Activated T-helper 2 cell treated with anti-CD3 and anti-CD28 coated beads, Interferon-gamma antibody, Interleukin-2, Interleukin-4, amounts not matched to agents 10 μg/mL and 5 μg/mL and 100 μg/mL, durations not matched to agents 14 hours and 24 hours and 36 hours (primary cell): ENCODE data around the gene CSNK1G1. TPM values are rescaled to one million over a fixed set of nuclear protein-coding genes. Genes with fewer than 3 reads are reported as not detected.

Experiments used
- DNase-seq: peaks from one replicate; pipeline ENCODE4 v3.0.0; 2021; ENCODE audit warnings: low spot score
- H3K27ac Mint-ChIP-seq: one replicate; pipeline ENCODE4 v1.8.0; 2021; ENCODE audit warnings: mixed read lengths
- H3K27me3 Mint-ChIP-seq: one replicate; pipeline ENCODE4 v1.8.0; 2021; ENCODE audit warnings: low read depth, mixed read lengths
- H3K36me3 Mint-ChIP-seq: one replicate; pipeline ENCODE4 v1.8.0; 2021; ENCODE audit warnings: low read depth, mixed read lengths
- H3K4me1 Mint-ChIP-seq: one replicate; pipeline ENCODE4 v1.8.0; 2021; ENCODE audit warnings: low read depth, mixed read lengths
- H3K4me3 Mint-ChIP-seq: one replicate; pipeline ENCODE4 v1.8.0; 2021; ENCODE audit warnings: low read depth, mild to moderate bottlenecking, moderate library complexity, mixed read lengths
- H3K9me3 Mint-ChIP-seq: one replicate; pipeline ENCODE4 v1.8.0; 2021; ENCODE audit warnings: mixed read lengths
- intact Hi-C: fragments of 100-400 bp; cut with micrococcal nuclease; formaldehyde crosslinking; loops from one replicate; pipeline ENCODE4 v1.15.1; 2023
- total RNA-seq: library from RNA; stranded (reverse); gene quantifications from 2 replicates; pipeline ENCODE4 v1.2.3, GENCODE V29; 2022

The CSNK1G1 gene
- total RNA-seq, 1 donor from 2014 or later, result 31.8 TPM

DNA sequence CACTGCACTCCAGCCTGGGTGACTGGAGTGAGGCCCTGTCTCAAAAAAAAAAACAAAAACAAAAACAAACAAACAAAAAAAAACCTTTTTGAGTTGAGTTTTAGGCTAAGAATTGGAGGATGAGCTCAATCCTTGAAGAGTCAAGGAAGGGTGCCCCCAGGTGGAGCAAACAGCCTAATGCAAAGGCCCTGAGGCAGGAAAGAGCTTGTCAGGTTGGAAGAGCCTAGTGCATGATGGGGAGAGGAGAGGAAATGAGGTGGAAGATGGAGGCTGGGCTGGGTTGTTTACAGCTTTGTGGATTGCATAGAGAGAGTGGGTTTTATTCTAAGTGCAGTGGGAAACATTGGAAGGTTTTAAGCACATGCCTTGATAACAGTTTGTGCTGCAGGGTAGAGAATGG, 206.5 kb downstream of the CSNK1G1 start:
- Mint-ChIP-seq H3K27ac (peak overlapping the region; percentile 58), H3K9me3 (no peaks in the 10 kb centered on the region), H3K4me1 (peaks cover 13% of the 10 kb centered on the region), H3K36me3 (peaks cover 5% of the 10 kb centered on the region), H3K27me3 (peaks cover 7% of the 10 kb centered on the region), H3K4me3 (peak overlapping the region; percentile 17)
- intact Hi-C loops, result no loop called here
- DNase-seq, result no peak

DNA sequence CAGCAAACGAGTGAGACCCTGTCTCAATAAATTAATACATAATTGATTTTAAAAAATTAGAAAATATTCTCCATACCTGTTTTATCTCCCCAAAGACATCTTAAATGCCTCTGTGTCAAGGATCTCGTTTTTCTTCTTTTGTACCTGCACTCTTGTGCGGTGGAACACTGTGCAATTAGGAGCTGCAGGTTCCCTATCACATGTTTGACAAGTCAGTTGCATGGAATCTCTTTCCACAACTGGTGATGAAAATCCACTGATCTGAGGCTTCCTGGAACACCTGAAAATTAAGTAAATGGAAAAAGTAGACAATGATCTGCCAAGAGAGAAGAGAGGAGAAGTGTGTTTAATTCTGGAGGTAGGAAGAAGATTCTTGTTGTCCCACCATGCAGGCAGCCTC, 207.4 kb downstream of the CSNK1G1 start:
- intact Hi-C loops, result no loop called here
- Mint-ChIP-seq H3K36me3 (peaks cover 3% of the 10 kb centered on the region), H3K27ac (no peak overlapping the region), H3K4me3 (no peak overlapping the region), H3K4me1 (peaks cover 13% of the 10 kb centered on the region), H3K27me3 (peaks cover 7% of the 10 kb centered on the region), H3K9me3 (no peaks in the 10 kb centered on the region)
- no peak for DNase-seq

GRCh38 chr15:64148168-64148567, 207.8 kb downstream of the CSNK1G1 start:
- intact Hi-C loops, result no loop called here
- DNase-seq, result no peak
- Mint-ChIP-seq H3K9me3 (no peaks in the 10 kb centered on the region), H3K36me3 (no peaks in the 10 kb centered on the region), H3K27me3 (peaks cover 4% of the 10 kb centered on the region), H3K27ac (no peak overlapping the region), H3K4me1 (peaks cover 10% of the 10 kb centered on the region), H3K4me3 (no peak overlapping the region)

DNA sequence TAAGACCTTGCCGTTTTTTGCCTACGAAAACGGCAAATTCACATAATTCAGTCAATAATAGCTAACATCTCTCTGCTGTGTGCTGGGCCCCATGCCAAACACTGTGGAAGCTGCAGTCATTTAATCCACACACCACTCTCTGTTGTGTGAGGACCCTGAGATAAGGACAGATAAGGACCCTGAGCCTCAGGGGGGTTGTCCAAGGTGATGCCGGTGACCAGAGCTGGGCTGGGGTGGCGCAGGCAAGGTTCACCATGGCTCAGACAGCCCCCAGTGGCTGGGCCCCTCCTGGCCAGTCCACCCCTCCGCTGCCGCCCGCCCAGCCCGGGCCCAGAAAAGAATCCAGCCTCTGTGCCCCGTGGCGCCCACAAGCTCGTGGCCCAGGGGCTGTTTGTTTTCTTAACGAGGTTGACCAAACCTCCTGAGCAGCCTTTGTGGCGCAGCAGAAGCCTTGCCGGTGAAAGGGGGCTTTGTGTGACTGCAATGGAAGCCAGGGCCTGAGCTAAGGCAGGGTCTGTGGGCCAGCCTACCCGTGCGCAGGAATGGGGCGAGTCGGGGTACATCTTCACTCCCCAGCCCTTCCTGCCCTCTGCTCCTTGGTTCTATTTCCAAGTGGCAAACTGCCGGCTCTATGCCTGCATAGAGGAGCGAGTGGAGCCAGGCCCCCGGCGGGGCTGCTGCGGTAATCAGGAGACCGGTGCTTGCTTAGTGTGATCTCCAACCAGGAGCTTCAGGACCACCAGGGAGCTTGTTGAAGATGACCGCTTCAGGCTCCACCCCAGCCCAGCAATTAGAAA, 208.9 kb downstream of the CSNK1G1 start:
- intact Hi-C loops, result no loop called here
- Mint-ChIP-seq H3K36me3 (no peaks in the 10 kb centered on the region), H3K27me3 (no peaks in the 10 kb centered on the region), H3K4me3 (no peak overlapping the region), H3K4me1 (peaks cover 10% of the 10 kb centered on the region), H3K9me3 (no peaks in the 10 kb centered on the region), H3K27ac (no peak overlapping the region)
- DNase-seq, result no peak

DNA sequence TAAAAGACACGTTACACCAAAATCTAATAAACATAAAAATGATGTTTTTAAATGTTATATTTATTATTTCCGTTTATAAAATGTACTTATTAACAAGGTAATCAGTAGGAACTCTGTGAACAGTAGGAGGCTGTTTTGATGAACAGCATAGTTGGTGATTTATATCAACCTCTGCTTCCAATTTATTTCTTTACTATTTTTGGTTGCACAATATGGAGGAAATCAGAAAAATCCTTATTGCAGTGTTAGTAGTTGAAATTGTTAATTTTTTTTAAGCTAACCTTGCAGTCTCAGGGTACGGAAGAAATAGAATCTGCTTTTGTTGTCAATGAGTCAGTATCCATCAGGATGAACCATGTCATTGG, 209.5 kb downstream of the CSNK1G1 start:
- DNase-seq, result no peak
- no peak overlapping the region for H3K4me3 Mint-ChIP-seq
- H3K4me1 Mint-ChIP-seq, result peaks cover 10% of the 10 kb centered on the region
- H3K27ac Mint-ChIP-seq, result no peak overlapping the region
- no peaks in the 10 kb centered on the region for H3K27me3 Mint-ChIP-seq
- no peaks in the 10 kb centered on the region for H3K9me3 Mint-ChIP-seq
- intact Hi-C loops, result no loop called here
- peaks cover 3% of the 10 kb centered on the region for H3K36me3 Mint-ChIP-seq

DNA sequence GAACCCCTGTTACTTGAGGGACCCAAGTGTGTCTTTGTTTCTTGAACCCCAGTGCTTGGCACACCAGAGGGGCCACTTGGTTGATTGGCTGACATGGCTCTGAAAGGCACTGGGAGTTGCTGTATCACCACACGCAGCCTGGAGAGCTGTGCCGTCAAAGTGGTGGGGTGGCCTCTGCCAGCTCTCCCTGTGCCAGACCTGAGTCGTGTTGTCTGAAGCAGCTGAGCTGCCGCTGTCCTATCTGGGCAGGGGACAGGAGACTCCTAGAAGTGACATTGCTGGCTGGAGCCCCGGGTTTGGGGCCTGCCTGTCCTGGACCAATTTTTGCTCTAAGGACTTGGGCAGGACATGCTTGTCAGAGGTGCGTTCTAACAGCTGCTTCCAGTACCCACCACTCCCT, 209.9 kb downstream of the CSNK1G1 start:
- Mint-ChIP-seq H3K36me3 (peaks cover 8% of the 10 kb centered on the region), H3K4me1 (peaks cover 9% of the 10 kb centered on the region), H3K4me3 (no peak overlapping the region), H3K27ac (no peak overlapping the region), H3K9me3 (no peaks in the 10 kb centered on the region), H3K27me3 (no peaks in the 10 kb centered on the region)
- no peak for DNase-seq
- intact Hi-C loops, result no loop called here

- Mint-ChIP-seq H3K27me3 (no peaks in the 10 kb centered on the region), H3K9me3 (no peaks in the 10 kb centered on the region), H3K4me1 (peaks cover 5% of the 10 kb centered on the region), H3K27ac (no peak overlapping the region), H3K36me3 (peaks cover 12% of the 10 kb centered on the region), H3K4me3 (no peak overlapping the region)
- no peak for DNase-seq
- intact Hi-C loops, result no loop called here
These were observed 211.2 kb downstream of the CSNK1G1 start for GRCh38 chr15:64144565-64145281.

DNA sequence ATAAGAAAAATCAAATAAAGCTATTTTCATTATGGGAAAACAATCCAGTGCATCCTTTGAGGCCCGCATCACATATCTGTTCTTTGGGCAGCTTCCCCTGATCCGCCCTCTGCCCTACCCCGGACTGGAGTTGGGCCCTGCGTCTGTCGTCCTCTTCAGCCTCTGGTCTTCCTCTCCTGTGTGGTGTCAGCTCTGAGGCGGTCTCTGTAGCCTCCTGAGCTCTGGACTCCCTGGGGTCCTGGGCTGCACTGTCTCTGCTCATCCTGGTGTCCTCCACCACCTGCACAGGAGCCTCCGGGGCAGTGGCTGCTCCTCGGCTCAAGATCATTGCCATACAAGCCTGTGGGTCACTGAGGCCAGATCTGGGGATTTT, 211.8 kb downstream of the CSNK1G1 start:
- H3K4me1 Mint-ChIP-seq, result no peaks in the 10 kb centered on the region
- peaks cover 12% of the 10 kb centered on the region for H3K36me3 Mint-ChIP-seq
- H3K27ac Mint-ChIP-seq, result no peak overlapping the region
- no peaks in the 10 kb centered on the region for H3K27me3 Mint-ChIP-seq
- no peaks in the 10 kb centered on the region for H3K9me3 Mint-ChIP-seq
- intact Hi-C loops, result no loop called here
- H3K4me3 Mint-ChIP-seq, result no peak overlapping the region
- DNase-seq, result no peak

DNA sequence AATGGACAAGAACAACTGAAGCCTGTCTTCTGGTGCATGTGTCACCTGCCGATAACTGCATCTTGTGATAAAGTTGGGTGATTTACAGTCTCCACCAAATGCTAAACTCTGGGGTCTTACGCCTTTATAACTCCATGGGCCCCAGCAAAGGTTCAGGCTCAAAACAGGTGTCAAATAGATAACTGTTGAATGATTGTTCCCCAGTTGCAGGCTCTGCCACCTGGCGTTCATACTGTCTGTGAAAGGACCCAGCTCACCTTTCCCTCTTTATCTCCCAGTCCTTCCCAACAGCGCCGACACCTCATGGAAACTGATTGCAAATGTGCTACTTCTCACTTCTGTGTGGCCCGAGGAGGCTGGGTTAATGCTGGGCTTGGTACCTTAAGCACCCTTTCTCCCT, 212.7 kb downstream of the CSNK1G1 start:
- peaks cover 13% of the 10 kb centered on the region for H3K36me3 Mint-ChIP-seq
- no peak overlapping the region for H3K4me3 Mint-ChIP-seq
- intact Hi-C loops, result no loop called here
- H3K27ac Mint-ChIP-seq, result no peak overlapping the region
- DNase-seq, result no peak
- H3K27me3 Mint-ChIP-seq, result no peaks in the 10 kb centered on the region
- no peaks in the 10 kb centered on the region for H3K9me3 Mint-ChIP-seq
- H3K4me1 Mint-ChIP-seq, result no peaks in the 10 kb centered on the region

GRCh38 chr15:64141798-64142512, 214.0 kb downstream of the CSNK1G1 start:
- Mint-ChIP-seq H3K9me3 (no peaks in the 10 kb centered on the region), H3K27ac (no peak overlapping the region), H3K27me3 (no peaks in the 10 kb centered on the region), H3K36me3 (peaks cover 24% of the 10 kb centered on the region), H3K4me1 (no peaks in the 10 kb centered on the region), H3K4me3 (no peak overlapping the region)
- intact Hi-C loops, result no loop called here
- no peak for DNase-seq

- H3K27ac Mint-ChIP-seq, result no peak overlapping the region
- no peaks in the 10 kb centered on the region for H3K9me3 Mint-ChIP-seq
These were observed 217.5 kb downstream of the CSNK1G1 start for GRCh38 chr15:64138331-64138941.

GRCh38 chr15:64137226-64137833, 218.6 kb downstream of the CSNK1G1 start:
- peaks cover 58% of the 10 kb centered on the region for H3K36me3 Mint-ChIP-seq
- no peaks in the 10 kb centered on the region for H3K27me3 Mint-ChIP-seq
- no peak overlapping the region for H3K27ac Mint-ChIP-seq
- H3K9me3 Mint-ChIP-seq, result no peaks in the 10 kb centered on the region
- no peak for DNase-seq
- H3K4me3 Mint-ChIP-seq, result no peak overlapping the region
- H3K4me1 Mint-ChIP-seq, result no peaks in the 10 kb centered on the region
- intact Hi-C loops, result no loop called here

More at GRCh38 chr15:64138331-64138941, 217.5 kb downstream of the CSNK1G1 start:
- Mint-ChIP-seq H3K27me3 (no peaks in the 10 kb centered on the region), H3K36me3 (peaks cover 47% of the 10 kb centered on the region), H3K4me3 (no peak overlapping the region), H3K4me1 (no peaks in the 10 kb centered on the region)
- intact Hi-C loops, result no loop called here
- no peak for DNase-seq
